GM12878 (cell line): ENCODE results near the gene SLC9A8. TPM values are rescaled to one million over a fixed set of nuclear protein-coding genes. Genes with fewer than 3 reads are reported as not detected.

Experiments used
- ATAC-seq: fragments of 200-7000 bp; cut with Tn5 transposase; 3 replicates; pipeline ENCODE4 v1.9.1; 2020; ENCODE audit warnings: mild to moderate bottlenecking, moderate library complexity
- BruUV-seq: library from RNA; stranded (reverse); fragments of 400-500 nt; replicated peaks from 2 replicates; lab custom pipeline; 2021; lab: Mats Ljungman, UMichigan
- CTCF ChIA-PET: fragments of 300-600 bp; sonication (Branson Sonifier 250); formaldehyde crosslinking; extraction: SDS; loops from one replicate; lab custom pipeline; 2021; ENCODE audit warnings: inconsistent platforms; lab: Yijun Ruan, JAX
- POLR2A ChIA-PET: fragments of 350-600 bp; formaldehyde crosslinking; extraction: SDS; loops from one replicate; lab custom pipeline; 2021; ENCODE audit warnings: inconsistent platforms; lab: Charles Lee
- RAD21 ChIA-PET: fragments of 300-600 bp; sonication (Branson Sonifier 250); formaldehyde crosslinking; loops from one replicate; lab custom pipeline; 2023; ENCODE audit warnings: antibody characterized with exemption; ENCODE audit not compliant: unreplicated experiment; lab: Charles Lee
- SMC1A ChIA-PET: fragments of 300-600 bp; sonication (Branson Sonifier 250); formaldehyde crosslinking; loops from one replicate; lab custom pipeline; 2023; ENCODE audit not compliant: unreplicated experiment, uncharacterized antibody; lab: Charles Lee
- DNase-seq: peaks from one replicate; pipeline ENCODE4 v3.0.0-alpha.2; 2011; ENCODE audit warnings: low read depth, low spot score
- FAIRE-seq: peaks from 3 replicates; lab custom pipeline; 2011; peaks lifted over from hg19 to GRCh38; lab: Jason Lieb, UNC
- H2AFZ ChIP-seq: 2 replicates; pipeline ENCODE4 v1.6.0; 2011; ENCODE audit warnings: low read depth, low read length, control low read depth; ENCODE audit not compliant: control insufficient read depth
- H3K27ac ChIP-seq: 2 replicates; pipeline ENCODE4 v1.5.1; 2011; ENCODE audit warnings: control low read depth; ENCODE audit not compliant: control insufficient read depth, insufficient read depth
- H3K27me3 ChIP-seq, 2 experiments: replicated peaks in 1 of 2; 2 replicates each; pipeline versions ENCODE4 v1.6.0 to v1.6.1; 2011; ENCODE audit warnings: low read length in 1 of 2; ENCODE audit not compliant: control insufficient read depth in 2 of 2, insufficient read depth in 2 of 2
- H3K36me3 ChIP-seq, 2 experiments: 2 replicates each; pipeline ENCODE4 v1.5.1; 2011; ENCODE audit warnings: low read length in 1 of 2; ENCODE audit not compliant: control insufficient read depth in 2 of 2, insufficient read depth in 2 of 2
- H3K4me1 ChIP-seq: 2 replicates; pipeline ENCODE4 v1.6.1; 2011; ENCODE audit warnings: mild to moderate bottlenecking, low read length, moderate library complexity, mixed read lengths; ENCODE audit not compliant: control insufficient read depth, insufficient read depth
- H3K4me2 ChIP-seq: 2 replicates; pipeline ENCODE4 v1.6.0; 2011; ENCODE audit warnings: control low read depth; ENCODE audit not compliant: control insufficient read depth, insufficient read depth
- H3K4me3 ChIP-seq: fragments of 200-600 bp; sonication (generic); 2 replicates; pipeline ENCODE4 v1.5.1; 2016
- H3K79me2 ChIP-seq: 2 replicates; pipeline ENCODE4 v1.6.0; 2011; ENCODE audit warnings: low read length; ENCODE audit not compliant: control insufficient read depth, insufficient read depth
- H3K9ac ChIP-seq: 2 replicates; pipeline ENCODE4 v1.8.0; 2011; ENCODE audit warnings: low read length, control low read depth, mixed read lengths; ENCODE audit not compliant: control insufficient read depth, insufficient read depth
- H3K9me3 ChIP-seq: replicated peaks from 3 replicates; pipeline ENCODE4 v1.5.1; 2011; ENCODE audit warnings: mild to moderate bottlenecking, low read length; ENCODE audit not compliant: control insufficient read depth, insufficient read depth
- H4K20me1 ChIP-seq: 2 replicates; pipeline ENCODE4 v1.6.0; 2011; ENCODE audit not compliant: control insufficient read depth, insufficient read depth
- ATF7 ChIP-seq: fragments of 450-650 bp; IDR thresholded peaks from 2 replicates; pipeline ENCODE4 v1.6.1; 2016; ENCODE audit warnings: low read depth, mild to moderate bottlenecking
- BMI1 ChIP-seq: fragments of 450-650 bp; IDR thresholded peaks from 2 replicates; pipeline ENCODE4 v1.6.1; 2016; ENCODE audit warnings: mild to moderate bottlenecking, moderate library complexity, borderline replicate concordance
- CHD1 ChIP-seq: IDR thresholded peaks from 2 replicates; pipeline ENCODE4 v1.6.1; 2012; ENCODE audit warnings: low read depth, low read length, improper control_type of control experiment
- GABPA ChIP-seq: IDR thresholded peaks from 2 replicates; pipeline ENCODE4 v1.6.1; 2014; ENCODE audit warnings: antibody characterized with exemption, low read depth, mild to moderate bottlenecking, inconsistent platforms
- HDGF ChIP-seq: fragments of 450-650 bp; IDR thresholded peaks from 2 replicates; pipeline ENCODE4 v1.6.1; 2016; ENCODE audit warnings: antibody characterized with exemption
- MXI1 ChIP-seq: fragments of 150-350 bp; IDR thresholded peaks from 2 replicates; pipeline ENCODE4 v1.6.1; 2011; ENCODE audit warnings: low read depth, mild to moderate bottlenecking, inconsistent platforms, low read length, improper control_type of control experiment
- POLR2AphosphoS2 ChIP-seq: IDR thresholded peaks from 2 replicates; pipeline ENCODE4 v1.6.1; 2011; ENCODE audit warnings: low read depth, mild to moderate bottlenecking, low read length, improper control_type of control experiment, moderate library complexity
- RELA ChIP-seq: fragments of 450-650 bp; IDR thresholded peaks from 2 replicates; pipeline ENCODE4 v1.8.0; 2014; ENCODE audit warnings: borderline replicate concordance; ENCODE audit not compliant: partially characterized antibody
- YY1 ChIP-seq: IDR thresholded peaks from 2 replicates; pipeline ENCODE4 v1.6.1; 2011; ENCODE audit warnings: low read depth, mild to moderate bottlenecking, low read length
- ZBTB40 ChIP-seq: fragments of 450-650 bp; IDR thresholded peaks from 2 replicates; pipeline ENCODE4 v1.6.1; 2016; ENCODE audit warnings: mild to moderate bottlenecking, moderate library complexity, borderline replicate concordance
- WGBS: methylation state at CpG from one replicate; pipeline ENCODE4 v1.1.6; 2016; ENCODE audit warnings: low lambda C conversion rate; ENCODE audit not compliant: insufficient replicate concordance, insufficient coverage; ENCODE audit errors: missing lambda C conversion rate; 5-methylcytosine and 5-hydroxymethylcytosine counted together
- in situ Hi-C: fragments of 300-500 bp; cut with MboI; formaldehyde crosslinking; loops from 9 replicates; pipeline ENCODE4 v1.14.3; 2018; ENCODE audit warnings: mixed read lengths
- intact Hi-C: fragments of 100-400 bp; cut with micrococcal nuclease; formaldehyde crosslinking; loops from one replicate; pipeline ENCODE4 v1.14.2; 2022; ENCODE audit not compliant: unreplicated experiment
- polyA plus RNA-seq, 11 experiments: library from polyadenylated mRNA; depleted of rRNA in 4 of 11; unstranded in 6 of 11; stranded (reverse) in 5 of 11; fragments of >200 nt; fragmentation: Nextera tagmentation in 4 of 11; fragmentation: Illumina TruSeq in 1 of 11; extraction: Ambion mirVana in 4 of 11; extraction: Trizol in 1 of 11; gene quantifications; 1 replicate in 1 of 11; 2 replicates in 10 of 11; pipeline versions ENCODE4 v1.2.1 to v1.2.3, GENCODE V29; 2011 to 2016; ENCODE audit warnings: inconsistent platforms in 2 of 11, missing spikeins in 2 of 11, low read depth in 1 of 11
- total RNA-seq, 4 experiments: library from RNA; depleted of rRNA in 3 of 4; stranded (reverse); fragments of >200 nt in 3 of 4; fragmentation: Illumina TruSeq in 1 of 4; extraction: Trizol in 1 of 4; gene quantifications; 2 replicates each; pipeline versions ENCODE4 v1.2.1 to v1.2.3, GENCODE V29; 2013 to 2021

SLC9A8 gene
- total and polyA plus RNA-seq, 10 of the 15 experiments (the other 5 are each of a cell fraction or from before 2014, with no cell fraction given): 0.40 to 15.5 (median 6.5) TPM

GRCh38 chr20:49851991-49852390 is 39.4 kb downstream of the SLC9A8 start (continued):
- no peak for TF ChIP-seq ZBTB40
- no peak for TF ChIP-seq MXI1
- TF ChIP-seq HDGF: no peak

GRCh38 chr20:49852522-49853080 is 40.0 kb downstream of the SLC9A8 start:
- ChIA-PET POLR2A (no interaction called here), CTCF (interaction anchor here (1.1 kb wide), 1 partner anchor 242 kb away, joined by 3 read pairs; no protein-coding TSS in a partner anchor)
- no peak for DNase-seq
- H3K27me3 ChIP-seq: no peaks in the 10 kb centered on the region
- TF ChIP-seq RELA (no peak), YY1 (no peak), GABPA (no peak), ATF7 (no peak), CHD1 (no peak), BMI1 (no peak), POLR2AphosphoS2 (no peak)
- TF ChIP-seq, all 136 proteins: peak for 0
- RAD21 ChIA-PET: no interaction called here
- intact Hi-C loops (no loop called here), in situ Hi-C loops (loop anchor here (25.0 kb wide), 1 partner anchor 515 kb away; no protein-coding TSS in a partner anchor)
- BruUV-seq: no TSS peak
- FAIRE-seq: peak; percentile 23
- H3K4me2 ChIP-seq: no peak overlapping the region
- SMC1A ChIA-PET: interaction anchor here (1.4 kb wide), 1 partner anchor 9 kb away, joined by 3 read pairs; no protein-coding TSS in a partner anchor
- no peak for ATAC-seq
- no peaks in the 10 kb centered on the region for H4K20me1 ChIP-seq
- H3K4me1 ChIP-seq: no peaks in the 10 kb centered on the region
- no peak overlapping the region for H3K4me3 ChIP-seq
- no peaks in the 10 kb centered on the region for H3K79me2 ChIP-seq
- no peaks in the 10 kb centered on the region for H3K9me3 ChIP-seq
- H3K9ac ChIP-seq: no peak overlapping the region
- H2AFZ ChIP-seq: no peak overlapping the region
- 97% methylated on average over 8 of the region's 8 CpGs for WGBS
- no peak overlapping the region for H3K27ac ChIP-seq
- peaks cover 15 to 31% of the 10 kb centered on the region in 2 experiments for H3K36me3 ChIP-seq
